Measurements from ENCODE around the gene ZBTB43.

DNA sequence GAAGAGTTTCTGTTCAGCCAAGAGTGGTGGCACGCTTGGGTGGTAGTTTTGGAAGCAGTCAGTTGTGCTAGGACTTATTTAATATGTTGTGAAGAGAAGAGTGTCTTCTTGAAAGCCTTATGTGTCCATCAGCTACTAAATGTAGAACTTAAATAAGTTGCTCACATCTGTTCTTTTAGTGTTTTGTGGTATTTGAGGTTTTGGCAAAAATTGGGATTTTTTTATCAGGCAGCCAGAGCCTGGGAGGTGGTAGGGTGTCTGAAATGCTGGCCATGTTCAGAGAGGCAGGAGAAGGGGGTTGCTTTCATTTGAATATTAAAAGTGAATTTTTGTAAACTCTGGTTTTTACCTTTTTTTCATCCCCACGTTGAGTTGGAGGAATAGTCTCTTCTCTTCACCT is 31.4 kb downstream of the ZBTB43 start:
- TF ChIP-seq, protein P1, sequence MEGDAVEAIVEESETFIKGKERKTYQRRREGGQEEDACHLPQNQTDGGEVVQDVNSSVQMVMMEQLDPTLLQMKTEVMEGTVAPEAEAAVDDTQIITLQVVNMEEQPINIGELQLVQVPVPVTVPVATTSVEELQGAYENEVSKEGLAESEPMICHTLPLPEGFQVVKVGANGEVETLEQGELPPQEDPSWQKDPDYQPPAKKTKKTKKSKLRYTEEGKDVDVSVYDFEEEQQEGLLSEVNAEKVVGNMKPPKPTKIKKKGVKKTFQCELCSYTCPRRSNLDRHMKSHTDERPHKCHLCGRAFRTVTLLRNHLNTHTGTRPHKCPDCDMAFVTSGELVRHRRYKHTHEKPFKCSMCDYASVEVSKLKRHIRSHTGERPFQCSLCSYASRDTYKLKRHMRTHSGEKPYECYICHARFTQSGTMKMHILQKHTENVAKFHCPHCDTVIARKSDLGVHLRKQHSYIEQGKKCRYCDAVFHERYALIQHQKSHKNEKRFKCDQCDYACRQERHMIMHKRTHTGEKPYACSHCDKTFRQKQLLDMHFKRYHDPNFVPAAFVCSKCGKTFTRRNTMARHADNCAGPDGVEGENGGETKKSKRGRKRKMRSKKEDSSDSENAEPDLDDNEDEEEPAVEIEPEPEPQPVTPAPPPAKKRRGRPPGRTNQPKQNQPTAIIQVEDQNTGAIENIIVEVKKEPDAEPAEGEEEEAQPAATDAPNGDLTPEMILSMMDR (IDR thresholded peaks at IDR 0.05), result no peak
- TF ChIP-seq POLR2AphosphoS5 (IDR thresholded peaks at IDR 0.05), result no peak

All from sigmoid colon (tissue), 4 donors.